Activated CD4-positive, alpha-beta T cell treated with anti-CD3 and anti-CD28 coated beads, Interleukin-2, amount 50 U/mL, for 24 hours (primary cell): ENCODE results near the gene NLGN4Y.
"Not testable (repeated sequence)": the region's sequence is repeated elsewhere in the genome, so short reads cannot be mapped to it uniquely, and the experiment has no call there.

Experiments
- DNase-seq, 2 donors: peaks; one replicate each; pipeline ENCODE4 v3.0.0-alpha.2; 2020; ENCODE audit warnings: low read depth in 1 of 2, low spot score in 1 of 2

Gene NLGN4Y

GRCh38 chrY:14834103-14835060, 310.1 kb downstream of the NLGN4Y start:
- no peak for DNase-seq

DNA sequence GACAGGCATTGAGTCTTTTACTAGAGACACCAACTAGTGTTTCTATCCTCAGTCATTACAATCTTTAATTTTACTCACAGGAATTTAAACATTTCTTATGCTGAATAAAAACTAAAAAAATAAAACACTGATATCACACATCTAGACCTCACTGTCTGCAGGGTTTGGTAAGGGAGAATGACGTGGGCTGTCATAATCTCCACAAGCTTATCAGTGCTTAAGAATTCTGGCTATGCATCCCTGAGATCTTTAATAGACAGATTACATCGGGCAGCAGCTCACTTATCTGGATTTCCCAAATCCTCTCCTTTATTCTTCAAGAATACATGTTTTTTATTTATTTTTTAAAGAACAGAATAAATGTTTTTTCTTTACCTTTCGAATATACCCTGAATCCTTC, 313.1 kb downstream of the NLGN4Y start:
- DNase-seq = no peak

DNA sequence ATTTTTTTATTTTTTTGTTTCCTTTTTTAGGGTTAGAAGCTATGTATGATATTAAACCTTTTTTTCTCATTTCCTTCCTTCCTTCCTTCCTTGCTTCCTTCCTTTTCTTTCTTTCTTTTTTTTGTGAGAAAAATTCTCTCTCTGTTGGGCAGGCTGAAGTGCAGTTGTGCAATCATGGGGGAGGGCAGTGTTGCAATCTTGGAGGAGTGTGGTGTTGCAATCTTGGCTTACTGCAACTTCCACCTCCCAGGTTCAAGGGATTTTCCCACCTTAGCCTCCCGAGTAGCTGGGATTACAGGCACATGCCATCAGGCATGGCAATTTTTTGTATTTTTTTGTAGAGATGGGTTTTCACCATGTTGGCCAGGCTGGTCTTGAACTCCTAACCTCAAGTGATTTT, 326.4 kb downstream of the NLGN4Y start:
- DNase-seq = no peak

DNA sequence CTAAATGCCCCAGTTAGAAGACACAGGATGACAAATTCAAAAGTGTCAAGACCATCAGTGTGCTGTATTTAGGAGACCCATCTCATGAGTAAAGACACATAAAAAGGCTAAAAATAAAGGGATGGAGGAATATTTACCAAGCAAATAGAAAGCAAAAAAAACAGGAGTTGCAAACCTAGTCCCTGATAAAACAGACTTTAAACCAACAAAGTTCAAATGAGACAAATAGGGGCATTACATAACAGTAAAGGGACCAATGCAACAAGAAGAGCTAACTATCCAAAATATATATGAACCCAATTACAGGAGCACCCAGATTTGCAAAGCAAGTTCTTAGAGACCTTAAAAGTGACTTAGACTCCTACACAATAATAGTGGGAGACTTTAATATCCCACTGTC, 336.1 kb downstream of the NLGN4Y start:
- DNase-seq = no peak

GRCh38 chrY:14861033-14861432, 336.7 kb downstream of the NLGN4Y start:
- DNase-seq = not testable (repeated sequence)

- no peak for DNase-seq
Measured at GRCh38 chrY:14871971-14872370, 347.6 kb downstream of the NLGN4Y start.
